ENCODE measurements around the gene CCDC170.

GRCh38 chr6:151620179-151620578 lies 126.4 kb downstream of the CCDC170 start:
- TF ChIP-seq POLR2AphosphoS5 (IDR thresholded peaks at IDR 0.05) (no peak), CTCF (IDR thresholded peaks at IDR 0.05; ENCODE audit: poor library complexity, severe bottlenecking) (no peak)
